Occipital lobe (tissue), 2 donors: ENCODE measurements around the gene ADAMTS7. TPM values are rescaled to one million over a fixed set of nuclear protein-coding genes. Genes with fewer than 3 reads are reported as not detected.
"Not testable (repeated sequence)": the region's sequence is repeated elsewhere in the genome, so short reads cannot be mapped to it uniquely, and the experiment has no call there.

Experiments
- DNase-seq: peaks from one replicate; lab custom pipeline; 2025; lab: John Stamatoyannopoulos, UW
- total RNA-seq: library from RNA; depleted of rRNA; stranded (reverse); fragments of >200 nt; gene quantifications from one replicate; pipeline ENCODE4 v1.2.3, GENCODE V29; 2014

Gene ADAMTS7
- total RNA-seq, 1 donor from 2014 or later, result 5.9 TPM

DNA sequence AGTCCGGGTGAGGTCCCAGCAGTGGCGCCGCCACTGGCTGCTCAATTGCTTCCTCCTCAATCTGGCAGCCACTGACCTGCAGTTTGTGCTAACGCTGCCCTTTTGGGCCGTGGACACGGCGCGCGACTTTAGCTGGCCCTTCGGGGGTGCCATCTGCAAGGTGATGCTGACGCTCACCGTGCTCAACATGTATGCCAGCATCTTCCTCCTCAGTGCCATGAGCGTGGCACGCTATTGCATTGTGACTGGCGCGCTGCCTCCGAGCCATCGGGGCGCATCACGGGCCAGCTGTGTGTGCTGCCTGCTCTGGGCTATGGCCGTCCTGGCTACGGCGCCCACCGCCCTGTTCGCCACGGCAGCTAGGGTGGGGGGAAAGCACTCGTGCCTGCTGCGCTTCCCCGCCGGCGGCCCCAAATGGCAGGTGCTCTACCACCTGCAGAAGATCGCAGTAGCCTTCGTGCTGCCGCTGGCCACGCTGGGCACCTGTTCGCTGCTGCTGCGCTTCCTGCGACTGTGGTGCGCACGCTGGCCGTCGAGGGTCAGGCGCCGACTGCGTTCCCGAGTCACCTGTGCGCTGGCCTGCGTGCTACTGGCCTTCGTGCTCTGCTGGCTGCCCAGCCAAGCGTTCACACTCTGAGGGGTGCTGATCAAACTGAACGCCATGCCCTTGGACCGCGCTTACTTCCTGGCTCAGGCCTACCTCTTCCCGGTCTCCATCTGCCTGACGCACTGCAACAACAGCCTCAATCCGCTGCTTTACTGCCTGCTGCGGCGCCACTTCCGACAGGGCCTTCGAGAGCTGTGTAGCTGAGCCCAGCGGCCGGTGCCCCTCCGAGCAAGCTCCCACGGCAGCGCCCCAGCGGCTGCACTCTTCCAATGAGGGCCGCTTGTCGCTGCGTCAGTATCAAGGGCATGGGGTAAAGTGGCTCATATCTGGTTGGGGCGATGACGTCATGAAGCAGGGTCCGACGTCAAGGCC, 20.3 kb upstream of the ADAMTS7 start:
- no peak for DNase-seq

DNA sequence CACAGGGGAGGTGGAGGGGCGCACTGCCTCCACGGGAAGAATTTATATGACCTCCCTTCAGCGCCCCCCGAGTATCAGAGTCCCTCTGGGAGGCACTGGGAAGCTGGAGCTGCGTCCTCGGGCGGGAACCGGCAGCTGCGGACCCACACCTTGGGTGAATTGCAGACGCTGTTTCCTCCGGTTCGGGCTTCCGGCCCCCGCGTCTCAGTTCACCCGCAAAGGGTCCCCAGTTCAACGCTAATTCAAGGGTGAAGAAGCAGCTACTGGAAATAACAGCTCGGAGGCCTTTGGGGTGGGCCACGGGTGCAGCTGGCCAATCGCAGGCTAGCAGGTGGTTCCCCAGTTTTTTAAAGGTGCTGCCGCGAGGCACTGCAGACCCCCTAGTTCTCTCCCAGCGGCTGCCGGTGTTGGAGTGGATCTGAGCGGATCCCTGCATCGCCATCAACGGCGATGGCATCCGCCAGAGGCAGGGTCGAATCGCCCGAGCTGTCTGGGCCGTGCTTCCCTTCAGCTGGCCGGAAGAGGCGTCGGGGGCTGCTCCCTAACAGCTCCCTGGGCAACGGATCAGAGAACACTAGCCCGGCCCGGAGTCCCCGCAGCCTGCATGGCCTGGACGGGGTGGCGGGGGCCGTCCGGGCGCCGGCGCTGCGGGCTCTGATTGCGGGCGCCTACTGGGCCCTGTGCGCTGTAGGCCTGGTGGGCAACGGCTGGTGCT, 19.4 kb upstream of the ADAMTS7 start:
- DNase-seq, result no peak

DNA sequence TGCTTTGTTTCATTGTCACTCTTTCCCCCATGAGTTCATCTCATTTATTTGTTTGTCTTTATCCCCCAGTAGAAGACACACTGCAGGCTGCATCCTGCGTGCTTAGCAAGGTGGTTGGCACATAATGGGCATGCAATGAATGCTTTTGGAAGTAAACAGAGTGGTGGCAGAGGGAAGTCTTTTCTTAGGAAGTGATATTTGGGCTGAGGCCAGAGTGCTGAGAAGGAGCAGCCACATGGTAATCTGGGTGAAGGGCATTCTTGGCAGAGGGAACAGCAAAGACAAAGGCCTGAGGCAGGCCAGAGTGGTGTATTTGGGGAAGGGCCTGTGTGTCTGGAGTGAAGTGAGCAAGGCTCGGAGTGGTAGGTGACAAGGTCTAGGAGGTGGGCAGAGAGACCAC, 17.7 kb upstream of the ADAMTS7 start:
- DNase-seq, result no peak

DNA sequence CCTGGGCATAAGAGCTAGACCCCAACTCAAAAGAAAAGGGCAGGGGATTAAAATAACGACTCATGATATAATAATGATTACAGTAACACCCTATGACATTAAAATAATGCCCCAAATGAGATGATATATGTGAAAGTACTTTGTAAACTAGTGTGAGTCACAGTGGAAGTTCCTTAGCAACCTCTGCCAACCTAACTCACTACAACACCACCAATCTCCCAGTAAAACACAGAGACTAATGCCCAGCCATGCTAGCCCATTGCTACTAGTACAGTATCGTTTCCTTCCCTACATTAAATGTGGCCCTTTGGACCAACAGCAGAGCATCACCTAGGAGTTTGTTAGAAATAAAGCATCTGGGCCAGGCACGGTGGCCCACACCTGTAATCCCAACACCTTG, 11.2 kb upstream of the ADAMTS7 start:
- no peak for DNase-seq

DNA sequence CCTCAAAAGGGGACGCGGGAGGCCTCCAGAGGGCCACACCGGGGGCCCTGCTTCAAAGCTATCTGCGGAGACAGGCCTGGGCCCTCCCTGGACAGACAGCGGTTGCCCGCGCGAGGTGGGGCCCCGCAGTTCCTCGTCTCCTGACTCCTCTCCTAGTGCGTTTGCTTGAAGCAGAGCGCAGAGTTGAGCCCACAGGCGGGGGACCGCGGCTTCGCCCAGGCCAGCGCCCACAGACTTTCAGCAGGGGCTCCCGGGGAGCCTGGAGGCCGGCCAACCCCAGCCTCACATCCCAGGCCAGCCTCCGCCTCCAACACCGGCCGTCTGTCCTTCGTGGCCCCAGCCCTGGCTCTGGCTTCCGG, 540 bp upstream of the ADAMTS7 start:
- no peak for DNase-seq

DNA sequence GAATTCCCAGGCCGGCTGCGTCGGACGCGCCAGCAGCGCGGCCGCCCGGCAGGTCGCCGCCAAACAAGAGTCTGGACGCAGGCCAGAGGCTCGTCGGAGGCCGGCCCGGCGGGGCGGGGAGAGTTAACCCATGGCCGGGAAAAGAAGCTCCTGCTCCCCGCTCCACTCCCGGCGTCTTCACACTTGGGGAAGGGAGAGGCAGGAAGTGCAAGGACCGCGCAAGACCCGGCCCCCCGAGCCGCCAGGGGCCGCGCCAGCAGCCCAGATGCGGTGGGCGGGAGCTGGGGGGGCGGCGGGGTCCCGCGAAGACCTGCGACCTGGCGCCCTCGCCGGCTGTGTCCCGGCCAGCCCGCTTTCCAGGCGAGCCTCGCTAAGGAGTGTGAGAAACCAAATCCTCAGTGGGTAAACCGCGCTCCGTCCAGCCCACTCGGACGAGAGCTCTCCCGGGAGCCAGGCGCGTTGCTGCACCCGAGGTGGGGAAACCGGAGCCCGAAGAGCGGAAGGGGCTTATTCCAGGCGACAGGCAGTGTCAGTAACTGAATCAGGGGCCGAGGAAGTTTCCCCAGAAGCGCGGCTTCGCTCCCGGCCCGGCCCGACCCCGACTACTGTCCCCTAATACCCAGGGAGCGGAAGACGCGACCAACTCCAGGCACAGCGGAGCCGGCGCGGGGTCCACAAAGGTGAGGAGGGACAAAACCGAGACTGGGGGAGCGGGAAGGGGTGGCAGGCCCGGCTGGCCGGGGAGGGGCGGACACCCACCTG, 721 bp downstream of the ADAMTS7 start:
- DNase-seq, result no peak

DNA sequence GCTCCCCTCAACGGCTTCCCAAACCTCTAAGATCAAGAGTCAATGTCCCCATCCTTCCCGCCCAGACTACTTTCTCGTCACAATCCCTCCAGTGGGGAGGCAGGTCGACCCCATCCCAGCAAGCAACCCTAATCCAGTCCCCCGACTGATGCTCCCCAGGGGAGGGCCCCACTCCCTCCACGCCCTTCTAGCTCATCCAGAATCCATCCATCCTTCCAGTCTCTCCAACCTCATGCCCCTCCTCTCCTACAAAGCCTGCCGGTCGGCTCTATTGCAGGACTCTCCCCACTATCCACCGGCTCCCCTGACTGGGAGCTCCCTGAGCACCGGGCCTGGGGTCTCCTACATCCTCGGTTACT, 1.3 kb downstream of the ADAMTS7 start:
- no peak for DNase-seq

DNA sequence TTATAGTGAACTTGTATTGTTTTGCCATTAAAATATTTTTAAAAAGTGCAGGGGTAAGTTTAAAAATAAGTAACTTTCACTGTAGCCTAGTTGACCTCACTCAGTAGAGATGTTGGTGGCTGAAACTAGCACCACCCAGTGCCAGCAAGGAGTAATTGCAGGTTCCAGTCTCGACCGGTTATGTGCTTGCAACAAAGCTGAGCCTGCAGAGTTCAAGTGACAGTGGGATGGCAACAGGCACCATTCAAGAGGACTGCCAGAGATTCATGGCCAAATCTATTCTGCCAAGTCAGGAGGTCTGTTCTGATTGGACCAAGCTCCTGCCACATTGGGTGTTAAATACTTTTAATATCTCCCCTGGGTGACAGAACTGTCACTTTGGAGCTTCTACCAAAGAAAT, 2.7 kb downstream of the ADAMTS7 start:
- no peak for DNase-seq

DNA sequence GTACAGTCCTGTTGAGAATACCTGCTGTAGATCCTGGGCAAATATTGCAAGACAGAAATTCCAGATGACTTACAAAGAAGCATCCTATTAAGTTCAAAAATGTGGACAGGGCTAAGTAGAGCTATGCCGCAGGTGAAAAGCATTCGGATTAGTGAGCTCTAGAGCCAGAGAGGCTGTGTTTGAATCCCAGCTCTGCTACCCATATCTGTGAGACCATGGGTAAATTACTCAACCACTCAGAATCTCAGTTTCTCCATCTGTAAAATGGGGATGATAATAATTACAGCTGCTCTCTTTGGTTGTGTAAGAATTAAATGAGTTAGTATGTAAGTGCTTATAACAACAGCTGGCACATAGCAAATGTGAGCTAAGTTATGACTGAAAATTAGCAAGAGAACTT, 3.9 kb downstream of the ADAMTS7 start:
- no peak for DNase-seq

DNA sequence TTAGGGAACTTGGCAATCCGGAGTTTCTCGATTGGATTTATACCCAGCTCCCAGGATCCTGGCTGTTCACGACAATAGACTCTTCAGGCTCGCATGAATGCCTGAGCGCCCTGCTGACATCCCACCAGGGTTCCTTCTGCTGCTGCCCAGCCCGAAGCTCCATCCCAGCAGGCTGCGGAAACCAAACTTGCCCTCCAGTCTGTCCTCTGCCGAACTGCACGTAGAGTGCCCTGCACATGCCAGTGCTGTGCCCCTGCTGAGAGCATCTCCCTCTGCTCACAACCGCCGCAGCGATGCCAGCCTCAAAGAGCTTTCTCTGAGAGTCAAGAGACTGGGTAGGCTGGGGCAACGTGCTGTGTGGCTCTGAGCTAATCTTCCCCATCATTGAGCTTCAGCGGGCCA, 6.9 kb downstream of the ADAMTS7 start:
- no peak for DNase-seq

DNA sequence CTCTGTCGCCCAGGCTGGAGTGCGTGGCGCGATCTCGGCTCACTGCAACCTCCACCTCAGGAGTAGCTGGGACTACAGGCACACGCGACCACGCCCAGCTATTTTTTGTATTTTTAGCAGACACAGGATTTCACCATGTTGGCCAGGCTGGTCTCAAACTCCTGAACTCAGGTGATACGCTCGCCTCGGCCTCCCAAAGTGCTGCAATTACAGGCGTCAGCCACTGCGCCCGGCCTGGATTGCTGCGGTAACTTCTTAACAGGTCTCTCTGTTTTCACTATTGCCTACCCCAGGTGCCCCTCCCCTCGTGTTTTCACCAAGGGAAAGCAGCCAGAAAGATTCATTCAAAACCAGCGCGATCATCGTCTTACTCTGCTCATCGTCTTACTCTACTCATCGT, 10.5 kb downstream of the ADAMTS7 start:
- DNase-seq, result no peak

DNA sequence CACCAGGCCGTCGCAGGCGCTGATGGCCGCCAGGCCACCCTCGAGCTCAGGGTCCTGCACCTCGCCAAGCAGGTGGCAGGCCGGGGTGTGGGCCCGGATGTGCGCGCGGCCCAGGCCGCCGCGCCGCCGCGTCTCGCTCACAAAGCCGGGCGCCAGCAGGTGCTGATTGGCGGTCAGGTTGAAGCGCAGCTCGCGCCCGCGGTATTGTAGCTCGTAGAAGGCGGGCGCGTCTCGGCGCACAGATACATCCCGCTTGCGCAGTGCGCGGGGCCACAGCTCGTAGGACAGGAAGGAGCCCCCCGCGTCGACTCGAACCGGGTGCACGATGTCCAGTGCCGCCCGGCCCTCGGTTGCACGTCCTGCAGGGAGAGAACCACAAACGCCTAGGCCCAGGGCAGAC, 11.1 kb downstream of the ADAMTS7 start:
- no peak for DNase-seq

DNA sequence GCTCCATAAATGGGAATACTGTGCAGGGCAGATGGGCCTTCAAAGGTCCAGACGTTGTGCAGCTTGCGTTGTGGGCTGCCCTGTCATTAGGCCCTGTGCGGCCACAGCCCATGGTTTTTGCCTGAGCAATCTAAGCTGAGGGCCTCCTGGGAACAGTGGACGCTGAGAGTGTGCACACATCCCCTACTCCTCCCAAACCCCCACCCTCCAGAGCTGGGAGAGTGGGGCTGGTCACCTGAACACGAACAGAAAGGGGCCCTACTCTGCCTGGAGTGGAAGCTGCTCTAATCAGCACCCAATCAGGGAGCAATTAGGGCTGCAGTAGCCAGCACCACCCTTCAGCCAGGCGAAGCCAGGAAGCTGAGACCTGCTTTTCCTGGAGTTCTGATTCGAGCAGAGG, 12.2 kb downstream of the ADAMTS7 start:
- DNase-seq, result not testable (repeated sequence)

DNA sequence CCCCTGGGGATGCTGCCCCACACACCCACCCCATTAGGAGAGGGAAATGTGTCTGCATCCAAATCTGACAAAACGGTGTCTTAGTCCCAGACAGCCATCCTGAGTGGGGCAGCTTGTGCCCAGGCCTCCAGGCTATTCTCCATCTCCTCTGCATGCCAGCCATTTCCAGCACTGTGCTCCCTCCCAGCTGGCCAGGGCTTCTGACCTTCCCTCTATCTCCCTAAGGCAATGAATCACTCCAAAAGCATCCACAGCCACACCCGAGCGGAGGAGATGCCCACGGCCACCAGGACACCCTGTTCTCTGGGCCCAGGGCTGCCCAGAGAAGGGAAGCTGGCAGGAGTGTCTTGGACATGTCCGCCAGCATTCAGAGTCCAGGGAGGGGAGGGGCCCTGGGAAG, 12.9 kb downstream of the ADAMTS7 start:
- not testable (repeated sequence) for DNase-seq

DNA sequence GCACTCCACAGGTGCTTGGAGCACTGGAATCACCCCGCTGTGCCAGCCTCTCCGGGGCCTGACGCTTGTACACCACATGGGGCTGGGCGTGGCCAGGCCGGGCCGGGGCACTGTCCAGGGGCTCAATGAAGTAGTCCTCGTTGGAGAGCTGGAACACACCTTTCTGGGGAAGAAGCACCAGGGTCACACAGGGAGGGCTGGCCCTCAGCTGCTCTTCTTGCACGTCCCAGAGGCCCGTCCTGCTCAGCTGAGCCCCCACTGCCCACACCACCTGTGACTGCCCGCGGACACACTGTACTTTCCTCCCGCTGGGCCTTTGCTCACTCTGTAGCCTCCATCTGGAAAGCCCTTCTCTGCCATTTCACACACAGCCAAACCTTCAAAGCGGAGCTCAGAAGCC, 13.3 kb downstream of the ADAMTS7 start:
- DNase-seq, result no peak

DNA sequence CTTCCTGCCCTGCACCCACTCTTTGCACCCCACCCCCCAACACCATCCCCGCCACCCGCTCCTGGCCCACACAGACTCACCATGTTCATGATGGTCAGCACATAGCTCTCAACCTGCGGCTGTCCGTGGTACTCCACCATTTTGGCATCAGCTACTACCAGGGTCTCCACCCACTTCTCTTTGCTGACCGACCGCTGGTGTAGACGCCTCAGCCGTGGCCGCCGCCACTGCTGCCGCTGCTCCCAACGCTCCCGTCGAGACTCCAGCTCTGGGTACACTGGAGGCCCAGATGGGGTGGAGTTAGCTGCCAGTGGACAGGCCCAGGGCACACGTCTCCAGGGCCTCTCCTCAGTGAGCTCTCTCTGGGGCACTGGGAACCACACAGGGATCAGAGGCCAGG, 14.8 kb downstream of the ADAMTS7 start:
- no peak for DNase-seq

DNA sequence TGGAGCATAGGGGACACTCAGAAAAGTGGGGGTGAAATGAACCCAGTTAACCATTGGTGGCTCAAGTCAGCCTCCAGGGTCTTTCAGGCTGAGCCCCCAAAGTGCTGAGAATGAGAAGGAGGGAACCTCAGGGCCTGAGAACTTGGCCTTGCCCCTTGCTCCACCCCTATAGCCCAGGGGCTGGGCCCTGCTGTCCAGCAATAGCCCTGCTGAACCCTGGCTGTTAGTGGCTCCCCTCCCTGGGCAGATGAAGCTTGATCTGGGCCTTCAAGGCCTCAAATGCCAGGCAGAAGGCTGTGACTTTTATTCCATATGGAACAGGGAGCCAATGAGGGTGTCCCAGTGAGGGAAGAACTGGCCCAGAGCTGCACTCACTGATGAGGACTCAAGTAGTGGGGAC, 16.2 kb downstream of the ADAMTS7 start:
- no peak for DNase-seq

DNA sequence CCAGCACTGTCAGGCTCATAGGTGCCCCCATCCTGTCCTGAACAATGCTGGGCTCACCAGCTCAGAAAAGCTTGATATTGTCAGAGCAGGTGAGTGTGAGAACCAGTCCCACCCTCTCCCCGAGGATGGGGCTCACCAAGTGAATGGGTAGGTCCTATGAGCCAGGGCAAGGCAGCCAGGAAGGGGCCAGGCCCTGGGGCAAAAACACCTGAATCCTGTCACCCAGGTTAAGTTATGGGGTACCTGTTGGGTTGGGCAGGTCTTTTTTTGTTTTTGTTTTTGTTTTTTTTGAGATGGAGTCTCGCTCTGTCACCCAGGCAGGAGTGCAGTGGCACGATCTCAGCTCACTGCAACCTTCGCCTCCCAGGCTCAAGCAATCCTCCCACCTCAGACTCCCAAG, 16.8 kb downstream of the ADAMTS7 start:
- not testable (repeated sequence) for DNase-seq

DNA sequence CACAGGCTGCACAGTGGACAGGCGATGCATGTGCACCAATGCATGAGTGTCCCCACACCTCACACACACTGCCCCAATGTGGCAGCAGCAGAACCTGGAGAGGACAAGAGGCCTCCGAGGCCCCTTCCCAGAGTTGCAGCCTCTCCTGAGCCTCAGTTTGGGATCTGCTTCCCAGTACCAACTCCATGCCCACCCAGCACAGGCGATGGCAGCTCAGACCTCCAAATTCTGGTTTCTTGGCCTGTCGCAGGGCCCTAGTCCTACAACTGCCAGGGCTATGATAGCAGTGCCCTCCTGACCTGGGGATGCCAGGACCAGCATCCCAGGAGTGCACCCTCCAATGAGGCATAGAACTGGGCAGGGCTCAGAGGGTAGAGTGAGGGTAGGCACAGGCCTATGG, 19.9 kb downstream of the ADAMTS7 start:
- no peak for DNase-seq

DNA sequence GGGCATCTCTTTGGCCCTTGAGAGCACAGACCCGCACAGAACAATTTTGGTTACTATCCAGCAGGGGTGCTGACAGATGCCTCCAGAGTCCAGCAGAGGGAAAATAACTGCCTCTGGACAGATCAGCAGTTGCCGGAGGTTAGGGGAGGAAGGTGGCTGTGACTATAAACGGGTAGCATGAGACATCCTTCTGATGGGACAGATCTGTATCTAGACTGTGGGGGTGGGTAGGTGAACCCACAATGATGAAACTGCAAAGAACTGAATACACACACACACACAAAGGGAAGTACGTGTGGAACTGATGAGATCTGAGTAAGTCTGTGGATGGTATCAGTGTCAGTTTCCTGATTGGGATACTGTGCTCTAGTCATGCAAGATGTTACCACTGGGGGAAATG, 21.2 kb downstream of the ADAMTS7 start:
- DNase-seq, result no peak

DNA sequence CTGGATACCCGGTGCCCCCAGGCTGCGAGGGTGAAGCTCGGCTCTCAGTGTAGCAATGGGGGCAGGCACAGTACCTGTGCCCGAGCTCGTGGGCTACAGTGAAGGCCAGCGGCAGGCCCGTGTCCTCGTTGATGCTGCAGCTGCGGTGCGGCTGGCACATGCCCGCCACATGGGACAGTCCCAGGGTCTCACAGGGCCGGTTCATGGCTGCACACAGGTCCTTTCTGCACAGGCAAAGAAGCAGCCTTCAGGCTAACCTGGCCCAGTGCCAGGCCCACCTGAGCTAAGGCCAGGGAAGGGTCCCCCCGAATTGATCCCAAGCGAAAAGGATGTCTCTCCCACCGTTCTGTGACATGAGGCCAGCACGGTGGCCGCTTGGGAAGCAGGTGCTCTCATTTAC, 21.6 kb downstream of the ADAMTS7 start:
- no peak for DNase-seq

DNA sequence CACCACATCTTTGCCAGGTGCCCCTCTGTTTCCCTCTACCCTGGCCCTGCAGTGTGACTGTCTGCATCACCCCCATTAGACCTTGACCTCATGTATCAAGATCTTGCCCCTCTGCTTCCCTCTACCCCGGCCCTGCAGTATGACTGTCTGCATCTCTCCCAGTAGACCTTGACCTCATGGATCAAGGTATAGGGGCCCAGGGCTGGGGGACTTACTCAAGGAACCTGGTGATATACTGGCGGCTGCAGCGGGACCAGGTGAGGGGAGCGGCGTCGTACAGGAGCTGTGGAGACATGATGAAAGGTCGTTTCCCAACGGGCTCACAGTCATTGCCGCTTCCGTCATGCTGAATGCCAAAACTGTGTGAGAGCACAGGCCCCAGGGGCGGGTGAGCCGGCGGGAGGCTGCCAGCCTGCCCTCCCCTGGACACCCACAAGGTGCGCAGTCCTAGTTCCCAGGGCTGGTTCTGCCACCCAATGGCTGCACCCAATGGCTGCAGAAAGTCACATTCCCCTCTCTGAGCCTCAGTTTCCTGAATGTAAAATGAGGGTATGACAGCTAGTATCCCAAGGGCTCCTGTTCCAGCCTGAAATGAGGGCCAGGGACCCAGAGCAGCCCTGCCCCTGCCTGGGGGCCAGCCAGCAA, 23.1 kb downstream of the ADAMTS7 start:
- no peak for DNase-seq
